LNCaP clone FGC (cell line): ENCODE data around the gene PTPMT1.
A peak's percentile ranks its signal among the peaks of the same experiment; 100 is the strongest.

Source experiments
- DNase-seq: peaks from one replicate; pipeline ENCODE4 v3.0.0-alpha.2; 2011; ENCODE audit warnings: low read depth
- H3K4me3 ChIP-seq: 2 replicates; pipeline ENCODE4 v1.5.1; 2011; ENCODE audit warnings: mild to moderate bottlenecking, low read depth, low read length, control low read depth
- TF ChIP-seq, protein P1 (sequence below): IDR thresholded peaks from 2 replicates; pipeline ENCODE4 v1.5.1; 2012; ENCODE audit warnings: mild to moderate bottlenecking; ENCODE audit not compliant: control insufficient read depth, insufficient read depth; ENCODE audit errors: extremely low read depth

PTPMT1 gene

GRCh38 chr11:47564933-47565339 is 463 bp upstream of the PTPMT1 start:
- no peak for DNase-seq

DNA sequence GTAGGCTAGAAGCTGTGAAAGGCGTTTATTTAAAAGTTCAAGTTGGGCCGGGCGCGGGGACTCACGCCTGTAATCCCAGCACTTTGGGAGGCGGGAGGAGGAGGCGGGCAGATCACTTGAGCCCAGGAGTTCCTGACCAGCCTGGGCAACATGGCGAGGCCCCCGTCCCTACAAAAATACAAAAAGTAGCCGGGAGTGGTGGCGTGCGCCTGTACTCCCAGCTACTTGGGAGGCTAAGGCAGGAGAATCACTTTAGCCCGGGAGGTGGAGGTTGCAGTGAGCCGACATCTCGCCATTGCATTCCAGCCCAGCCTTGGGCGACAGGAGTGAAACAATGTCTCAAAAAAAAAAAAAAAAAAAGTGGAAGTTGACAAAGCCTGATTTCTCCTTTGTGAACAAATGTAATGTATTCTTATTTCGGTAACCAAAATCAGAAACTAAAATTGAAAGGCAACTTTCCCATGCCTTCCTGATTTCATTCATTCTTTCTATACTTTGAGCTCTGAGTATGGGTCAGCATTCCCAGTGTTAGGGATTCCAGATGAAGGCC is 825 bp downstream of the PTPMT1 start:
- no peak for DNase-seq
- peak overlapping the region; percentile 92 for H3K4me3 ChIP-seq
- TF ChIP-seq, protein P1, sequence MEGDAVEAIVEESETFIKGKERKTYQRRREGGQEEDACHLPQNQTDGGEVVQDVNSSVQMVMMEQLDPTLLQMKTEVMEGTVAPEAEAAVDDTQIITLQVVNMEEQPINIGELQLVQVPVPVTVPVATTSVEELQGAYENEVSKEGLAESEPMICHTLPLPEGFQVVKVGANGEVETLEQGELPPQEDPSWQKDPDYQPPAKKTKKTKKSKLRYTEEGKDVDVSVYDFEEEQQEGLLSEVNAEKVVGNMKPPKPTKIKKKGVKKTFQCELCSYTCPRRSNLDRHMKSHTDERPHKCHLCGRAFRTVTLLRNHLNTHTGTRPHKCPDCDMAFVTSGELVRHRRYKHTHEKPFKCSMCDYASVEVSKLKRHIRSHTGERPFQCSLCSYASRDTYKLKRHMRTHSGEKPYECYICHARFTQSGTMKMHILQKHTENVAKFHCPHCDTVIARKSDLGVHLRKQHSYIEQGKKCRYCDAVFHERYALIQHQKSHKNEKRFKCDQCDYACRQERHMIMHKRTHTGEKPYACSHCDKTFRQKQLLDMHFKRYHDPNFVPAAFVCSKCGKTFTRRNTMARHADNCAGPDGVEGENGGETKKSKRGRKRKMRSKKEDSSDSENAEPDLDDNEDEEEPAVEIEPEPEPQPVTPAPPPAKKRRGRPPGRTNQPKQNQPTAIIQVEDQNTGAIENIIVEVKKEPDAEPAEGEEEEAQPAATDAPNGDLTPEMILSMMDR: no peak

More at GRCh38 chr11:47564933-47565339, 463 bp upstream of the PTPMT1 start:
- peak overlapping the region; percentile 92 for H3K4me3 ChIP-seq
- TF ChIP-seq, protein P1: no peak

- no peak for DNase-seq
- H3K4me3 ChIP-seq: no peak overlapping the region
- TF ChIP-seq, protein P1: no peak
Observed at GRCh38 chr11:47569646-47570045, 4.2 kb downstream of the PTPMT1 start.

DNA sequence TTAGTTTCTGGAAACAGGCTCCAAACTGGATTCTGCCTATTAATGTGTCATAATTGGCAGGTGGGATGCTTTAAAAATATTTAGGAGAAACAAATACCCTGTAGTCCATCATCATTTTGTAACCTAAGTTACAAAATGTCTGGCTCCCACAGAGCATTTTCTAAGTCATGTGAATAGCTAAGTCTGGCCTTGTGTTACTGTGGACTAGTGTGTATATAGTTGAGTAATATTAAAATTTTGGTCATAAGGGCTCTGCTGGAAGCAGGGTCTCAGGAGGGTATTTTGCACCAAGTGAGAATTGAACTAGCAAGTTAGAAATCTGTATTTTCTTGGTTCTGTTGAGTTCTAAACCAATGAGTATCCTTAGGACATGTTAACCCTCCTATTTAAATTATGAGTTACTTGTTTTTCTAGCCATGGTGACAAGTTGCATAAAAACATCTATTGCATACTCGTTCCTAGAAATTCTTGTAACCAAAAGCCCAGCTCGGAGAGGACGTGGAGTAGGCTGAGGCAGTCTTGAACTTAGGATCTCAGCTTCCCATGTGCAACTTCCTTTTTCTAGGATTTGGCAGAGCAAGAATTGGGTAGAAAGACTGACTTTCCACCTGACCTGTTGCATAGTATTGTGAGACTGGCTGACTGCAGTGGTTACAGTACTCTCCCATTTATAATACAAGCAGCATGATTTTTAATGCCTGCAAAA is 5.4 kb downstream of the PTPMT1 start:
- no peak overlapping the region for H3K4me3 ChIP-seq
- TF ChIP-seq, protein P1: no peak
- no peak for DNase-seq

DNA sequence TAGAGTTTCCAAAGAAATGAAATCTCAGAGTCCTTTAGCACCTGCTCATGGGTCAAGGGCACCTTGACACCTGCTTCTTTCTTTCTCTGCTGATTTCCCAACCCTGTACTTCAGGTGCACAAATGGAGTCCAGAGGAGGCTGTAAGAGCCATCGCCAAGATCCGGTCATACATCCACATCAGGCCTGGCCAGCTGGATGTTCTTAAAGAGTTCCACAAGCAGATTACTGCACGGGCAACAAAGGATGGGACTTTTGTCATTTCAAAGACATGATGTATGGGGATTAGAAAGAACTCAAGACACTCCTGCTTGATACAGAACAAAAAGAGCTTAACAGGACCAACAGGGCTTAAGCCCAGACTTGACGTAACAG is 5.9 kb downstream of the PTPMT1 start:
- DNase-seq: no peak
- H3K4me3 ChIP-seq: no peak overlapping the region
- TF ChIP-seq, protein P1: no peak

- TF ChIP-seq, protein P1: no peak
- DNase-seq: no peak
- no peak overlapping the region for H3K4me3 ChIP-seq
Observed at GRCh38 chr11:47571895-47572294, 6.5 kb downstream of the PTPMT1 start.
